K562 (cell line): ENCODE data around the gene BRCA1. TPM values are rescaled to one million over a fixed set of nuclear protein-coding genes. Genes with fewer than 3 reads are reported as not detected.

Experiments
- NBN ChIP-seq: fragments of 450-650 bp; IDR thresholded peaks from 2 replicates; pipeline ENCODE4 v1.6.1; 2016; ENCODE audit warnings: low read depth, mild to moderate bottlenecking
- RAD21 ChIP-seq, 2 experiments: fragments of 250-450 bp in 1 of 2; fragments of 450-650 bp in 1 of 2; sonication (Bioruptor Pico) in 1 of 2; formaldehyde crosslinking in 1 of 2; IDR thresholded peaks in 1 of 2; conservative IDR thresholded peaks in 1 of 2; 2 replicates each; pipeline versions ENCODE4 v1.4.0 to v1.8.0; 2020 to 2022; ENCODE audit warnings: mild to moderate bottlenecking in 2 of 2, moderate library complexity in 1 of 2
- ZC3H4 ChIP-seq: sonication (generic); formaldehyde crosslinking; IDR thresholded peaks from 2 replicates; pipeline ENCODE4 v1.9.0; 2021; ENCODE audit warnings: missing genetic modification reagents, borderline replicate concordance
- ZNF586 ChIP-seq: fragments of 450-650 bp; formaldehyde crosslinking; conservative IDR thresholded peaks from 2 replicates; pipeline ENCODE4 v1.4.0; 2020; ENCODE audit warnings: mild to moderate bottlenecking, moderate library complexity
- polyA plus RNA-seq, 8 experiments: library from polyadenylated mRNA; depleted of rRNA in 4 of 8; stranded (reverse) in 5 of 8; unstranded in 3 of 8; fragments of >200 nt; fragmentation: Nextera tagmentation in 2 of 8; fragmentation: Illumina TruSeq in 1 of 8; extraction: Ambion mirVana in 2 of 8; extraction: Trizol in 1 of 8; gene quantifications; 2 replicates each; pipeline versions ENCODE4 v1.2.1 to v1.2.3, GENCODE V29; 2011 to 2014; ENCODE audit warnings: inconsistent platforms in 1 of 8, missing spikeins in 1 of 8
- total RNA-seq, 7 experiments: library from RNA; depleted of rRNA in 6 of 7; stranded (reverse); fragments of >200 nt in 6 of 7; fragmentation: Illumina TruSeq in 2 of 7; extraction: Trizol in 2 of 7; gene quantifications; 2 replicates each; pipeline versions ENCODE4 v1.2.1 to v1.2.3, GENCODE V29; 2011 to 2021; ENCODE audit warnings: low replicate concordance in 1 of 7
- TF ChIP-seq, protein P1 (sequence below), 2 experiments: fragments of 450-650 bp; IDR thresholded peaks; 2 replicates each; pipeline ENCODE4 v1.6.1; 2016; ENCODE audit warnings: mild to moderate bottlenecking in 2 of 2, borderline replicate concordance in 1 of 2, low read depth in 1 of 2, moderate library complexity in 1 of 2
- TF ChIP-seq, protein P2 (sequence below): fragments of 450-650 bp; IDR thresholded peaks from 2 replicates; pipeline ENCODE4 v1.7.1; 2018; ENCODE audit warnings: mild to moderate bottlenecking, low read depth; ENCODE audit not compliant: partially characterized antibody
- TF ChIP-seq, protein P3 (sequence below): fragments of 250-450 bp; sonication (Bioruptor Pico); IDR thresholded peaks from 2 replicates; pipeline ENCODE4 v1.5.0; 2022; ENCODE audit warnings: mild to moderate bottlenecking
- TF ChIP-seq, protein P4 (sequence below): fragments of 450-650 bp; IDR thresholded peaks from 2 replicates; pipeline ENCODE4 v1.6.1; 2016
- TF ChIP-seq, protein P5 (sequence below): fragments of 450-650 bp; formaldehyde crosslinking; IDR thresholded peaks from 2 replicates; pipeline ENCODE4 v1.4.0; 2022; ENCODE audit warnings: mild to moderate bottlenecking, moderate library complexity

Gene BRCA1
- total and polyA plus RNA-seq, 9 of the 15 experiments (the other 6 are each of a cell fraction or from before 2014, with no cell fraction given), result 25.9 to 95.3 (median 62.3) TPM

DNA sequence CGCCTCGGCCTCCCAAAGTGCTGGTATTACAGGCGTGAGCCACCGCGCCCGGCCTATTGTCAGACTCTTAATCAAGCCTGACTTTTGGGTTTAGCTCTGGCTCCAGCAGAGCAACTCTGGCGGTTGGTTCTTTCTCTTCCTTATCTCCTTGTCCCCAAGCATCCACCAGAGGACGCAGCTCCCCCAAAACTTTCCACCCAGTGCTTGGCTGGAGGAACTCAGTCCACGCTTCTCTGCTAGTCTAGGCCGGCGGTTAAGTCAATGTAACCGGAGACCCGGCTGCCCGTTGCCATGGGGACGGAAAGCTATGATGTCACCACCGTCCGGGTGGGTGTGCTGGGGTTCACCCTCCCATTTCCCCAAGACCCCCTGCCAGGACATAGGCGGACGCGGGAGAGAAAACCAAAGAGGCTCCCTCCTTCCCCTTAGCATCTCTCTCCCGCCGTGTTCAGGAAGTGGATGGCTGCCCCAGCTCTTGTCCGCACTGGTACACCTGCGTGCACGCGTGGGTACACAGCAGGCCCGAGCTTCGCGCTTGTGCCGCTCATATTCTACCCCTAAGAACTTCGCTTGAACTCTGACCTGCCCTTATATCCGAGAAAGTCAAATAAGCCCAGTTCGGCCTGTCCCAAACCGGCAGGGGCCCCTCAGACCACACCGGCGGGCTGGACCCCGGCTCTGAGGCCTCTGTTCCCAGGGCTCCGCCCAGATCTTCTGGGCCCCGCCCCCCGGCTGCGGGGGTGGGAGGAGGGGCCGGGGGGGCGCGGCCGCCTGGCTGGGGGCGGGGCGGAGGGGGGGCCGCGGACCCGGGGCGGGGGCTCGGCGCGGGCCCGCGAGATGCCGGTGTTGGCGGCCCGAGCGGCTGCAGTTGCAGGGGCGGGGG, 100.5 kb downstream of the BRCA1 start, which contains the start of gene RND2 (continued):
- TF ChIP-seq, protein P1, sequence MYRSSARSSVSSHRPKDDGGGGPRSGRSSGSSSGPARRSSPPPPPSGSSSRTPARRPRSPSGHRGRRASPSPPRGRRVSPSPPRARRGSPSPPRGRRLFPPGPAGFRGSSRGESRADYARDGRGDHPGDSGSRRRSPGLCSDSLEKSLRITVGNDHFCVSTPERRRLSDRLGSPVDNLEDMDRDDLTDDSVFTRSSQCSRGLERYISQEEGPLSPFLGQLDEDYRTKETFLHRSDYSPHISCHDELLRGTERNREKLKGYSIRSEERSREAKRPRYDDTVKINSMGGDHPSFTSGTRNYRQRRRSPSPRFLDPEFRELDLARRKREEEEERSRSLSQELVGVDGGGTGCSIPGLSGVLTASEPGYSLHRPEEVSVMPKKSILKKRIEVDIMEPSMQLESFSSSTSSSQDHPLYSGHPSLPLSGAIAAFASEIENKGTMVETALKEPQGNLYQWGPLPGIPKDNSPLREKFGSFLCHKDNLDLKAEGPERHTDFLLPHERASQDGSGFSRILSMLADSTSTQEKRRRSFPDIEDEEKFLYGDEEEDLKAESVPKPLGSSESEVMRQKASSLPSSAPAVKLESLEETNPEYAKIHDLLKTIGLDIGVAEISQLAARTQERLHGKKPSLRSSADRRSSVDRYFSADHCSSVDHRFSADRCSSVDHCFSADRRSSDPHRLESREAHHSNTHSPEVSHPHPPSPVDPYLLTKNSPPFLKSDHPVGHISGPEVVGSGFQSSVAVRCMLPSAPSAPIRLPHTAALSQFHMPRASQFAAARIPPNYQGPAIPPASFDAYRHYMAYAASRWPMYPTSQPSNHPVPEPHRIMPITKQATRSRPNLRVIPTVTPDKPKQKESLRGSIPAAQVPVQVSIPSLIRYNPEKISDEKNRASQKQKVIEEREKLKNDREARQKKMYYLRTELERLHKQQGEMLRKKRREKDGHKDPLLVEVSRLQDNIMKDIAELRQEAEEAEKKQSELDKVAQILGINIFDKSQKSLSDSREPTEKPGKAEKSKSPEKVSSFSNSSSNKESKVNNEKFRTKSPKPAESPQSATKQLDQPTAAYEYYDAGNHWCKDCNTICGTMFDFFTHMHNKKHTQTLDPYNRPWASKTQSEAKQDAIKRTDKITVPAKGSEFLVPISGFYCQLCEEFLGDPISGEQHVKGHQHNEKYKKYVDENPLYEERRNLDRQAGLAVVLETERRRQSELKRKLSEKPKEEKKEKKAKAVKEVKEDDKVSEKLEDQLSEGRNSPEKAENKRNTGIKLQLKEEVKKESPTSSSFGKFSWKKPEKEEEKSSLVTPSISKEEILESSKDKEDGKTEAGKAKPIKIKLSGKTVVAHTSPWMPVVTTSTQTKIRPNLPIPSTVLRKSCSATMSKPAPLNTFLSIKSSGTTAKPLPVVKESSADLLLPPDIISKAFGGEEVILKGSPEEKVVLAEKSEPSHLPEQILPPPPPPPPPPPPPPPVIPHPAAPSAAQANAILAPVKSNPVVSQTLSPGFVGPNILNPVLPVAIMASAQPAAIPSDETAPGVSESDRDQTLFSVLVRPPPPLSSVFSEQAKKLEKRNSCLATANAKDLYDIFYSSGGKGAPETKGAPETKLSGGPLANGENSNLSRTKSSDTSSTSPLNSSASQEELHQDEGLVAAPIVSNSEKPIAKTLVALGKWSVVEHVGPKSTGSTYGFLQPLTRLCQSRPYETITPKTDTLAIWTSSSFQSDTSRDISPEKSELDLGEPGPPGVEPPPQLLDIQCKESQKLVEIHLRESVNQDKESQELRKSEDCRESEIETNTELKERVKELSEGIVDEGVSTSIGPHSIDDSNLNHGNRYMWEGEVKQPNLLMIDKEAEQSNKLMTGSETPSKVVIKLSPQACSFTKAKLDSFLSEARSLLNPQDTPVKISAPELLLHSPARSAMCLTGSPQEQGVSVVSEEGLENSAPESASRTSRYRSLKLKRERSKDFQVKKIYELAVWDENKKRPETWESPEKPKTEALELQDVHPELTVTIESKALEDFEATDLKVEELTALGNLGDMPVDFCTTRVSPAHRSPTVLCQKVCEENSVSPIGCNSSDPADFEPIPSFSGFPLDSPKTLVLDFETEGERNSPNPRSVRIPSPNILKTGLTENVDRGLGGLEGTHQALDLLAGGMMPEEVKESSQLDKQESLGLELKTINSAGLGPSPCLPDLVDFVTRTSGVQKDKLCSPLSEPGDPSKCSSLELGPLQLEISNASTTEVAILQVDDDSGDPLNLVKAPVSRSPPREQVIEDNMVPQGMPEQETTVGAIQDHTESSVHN (IDR thresholded peaks at IDR 0.05; ENCODE audit: borderline replicate concordance in 1 of 2, low read depth in 1 of 2), result no peak
- TF ChIP-seq ZNF586 (CRISPR knock-in tag) (no peak), ZC3H4 (CRISPR knock-in tag) (no peak), NBN (peak; percentile 78), RAD21 (CRISPR knock-in tag; conservative IDR thresholded peaks at IDR 0.05 in 1 of 2, IDR thresholded peaks at IDR 0.05 in 1 of 2) (peak; percentile 75 to 87)
- TF ChIP-seq, protein P2, sequence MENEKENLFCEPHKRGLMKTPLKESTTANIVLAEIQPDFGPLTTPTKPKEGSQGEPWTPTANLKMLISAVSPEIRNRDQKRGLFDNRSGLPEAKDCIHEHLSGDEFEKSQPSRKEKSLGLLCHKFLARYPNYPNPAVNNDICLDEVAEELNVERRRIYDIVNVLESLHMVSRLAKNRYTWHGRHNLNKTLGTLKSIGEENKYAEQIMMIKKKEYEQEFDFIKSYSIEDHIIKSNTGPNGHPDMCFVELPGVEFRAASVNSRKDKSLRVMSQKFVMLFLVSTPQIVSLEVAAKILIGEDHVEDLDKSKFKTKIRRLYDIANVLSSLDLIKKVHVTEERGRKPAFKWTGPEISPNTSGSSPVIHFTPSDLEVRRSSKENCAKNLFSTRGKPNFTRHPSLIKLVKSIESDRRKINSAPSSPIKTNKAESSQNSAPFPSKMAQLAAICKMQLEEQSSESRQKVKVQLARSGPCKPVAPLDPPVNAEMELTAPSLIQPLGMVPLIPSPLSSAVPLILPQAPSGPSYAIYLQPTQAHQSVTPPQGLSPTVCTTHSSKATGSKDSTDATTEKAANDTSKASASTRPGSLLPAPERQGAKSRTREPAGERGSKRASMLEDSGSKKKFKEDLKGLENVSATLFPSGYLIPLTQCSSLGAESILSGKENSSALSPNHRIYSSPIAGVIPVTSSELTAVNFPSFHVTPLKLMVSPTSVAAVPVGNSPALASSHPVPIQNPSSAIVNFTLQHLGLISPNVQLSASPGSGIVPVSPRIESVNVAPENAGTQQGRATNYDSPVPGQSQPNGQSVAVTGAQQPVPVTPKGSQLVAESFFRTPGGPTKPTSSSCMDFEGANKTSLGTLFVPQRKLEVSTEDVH, result no peak
- TF ChIP-seq, protein P3, sequence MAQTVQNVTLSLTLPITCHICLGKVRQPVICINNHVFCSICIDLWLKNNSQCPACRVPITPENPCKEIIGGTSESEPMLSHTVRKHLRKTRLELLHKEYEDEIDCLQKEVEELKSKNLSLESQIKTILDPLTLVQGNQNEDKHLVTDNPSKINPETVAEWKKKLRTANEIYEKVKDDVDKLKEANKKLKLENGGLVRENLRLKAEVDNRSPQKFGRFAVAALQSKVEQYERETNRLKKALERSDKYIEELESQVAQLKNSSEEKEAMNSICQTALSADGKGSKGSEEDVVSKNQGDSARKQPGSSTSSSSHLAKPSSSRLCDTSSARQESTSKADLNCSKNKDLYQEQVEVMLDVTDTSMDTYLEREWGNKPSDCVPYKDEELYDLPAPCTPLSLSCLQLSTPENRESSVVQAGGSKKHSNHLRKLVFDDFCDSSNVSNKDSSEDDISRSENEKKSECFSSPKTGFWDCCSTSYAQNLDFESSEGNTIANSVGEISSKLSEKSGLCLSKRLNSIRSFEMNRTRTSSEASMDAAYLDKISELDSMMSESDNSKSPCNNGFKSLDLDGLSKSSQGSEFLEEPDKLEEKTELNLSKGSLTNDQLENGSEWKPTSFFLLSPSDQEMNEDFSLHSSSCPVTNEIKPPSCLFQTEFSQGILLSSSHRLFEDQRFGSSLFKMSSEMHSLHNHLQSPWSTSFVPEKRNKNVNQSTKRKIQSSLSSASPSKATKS (CRISPR knock-in tag), result no peak
- TF ChIP-seq, protein P4, sequence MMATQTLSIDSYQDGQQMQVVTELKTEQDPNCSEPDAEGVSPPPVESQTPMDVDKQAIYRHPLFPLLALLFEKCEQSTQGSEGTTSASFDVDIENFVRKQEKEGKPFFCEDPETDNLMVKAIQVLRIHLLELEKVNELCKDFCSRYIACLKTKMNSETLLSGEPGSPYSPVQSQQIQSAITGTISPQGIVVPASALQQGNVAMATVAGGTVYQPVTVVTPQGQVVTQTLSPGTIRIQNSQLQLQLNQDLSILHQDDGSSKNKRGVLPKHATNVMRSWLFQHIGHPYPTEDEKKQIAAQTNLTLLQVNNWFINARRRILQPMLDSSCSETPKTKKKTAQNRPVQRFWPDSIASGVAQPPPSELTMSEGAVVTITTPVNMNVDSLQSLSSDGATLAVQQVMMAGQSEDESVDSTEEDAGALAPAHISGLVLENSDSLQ, result peak; percentile 25; the same call in 1 of the 2 replicates
- TF ChIP-seq, protein P5, sequence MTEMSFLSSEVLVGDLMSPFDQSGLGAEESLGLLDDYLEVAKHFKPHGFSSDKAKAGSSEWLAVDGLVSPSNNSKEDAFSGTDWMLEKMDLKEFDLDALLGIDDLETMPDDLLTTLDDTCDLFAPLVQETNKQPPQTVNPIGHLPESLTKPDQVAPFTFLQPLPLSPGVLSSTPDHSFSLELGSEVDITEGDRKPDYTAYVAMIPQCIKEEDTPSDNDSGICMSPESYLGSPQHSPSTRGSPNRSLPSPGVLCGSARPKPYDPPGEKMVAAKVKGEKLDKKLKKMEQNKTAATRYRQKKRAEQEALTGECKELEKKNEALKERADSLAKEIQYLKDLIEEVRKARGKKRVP (CRISPR knock-in tag), result no peak
